HG02981 (cell line): ENCODE results near the gene AQP5.

Source experiments
- ATAC-seq: cut with Tn5 transposase; IDR thresholded peaks from one replicate; pipeline ENCODE4 v1.9.1; 2021; ENCODE audit warnings: mild to moderate bottlenecking, moderate library complexity; ENCODE audit not compliant: unreplicated experiment

AQP5 gene

GRCh38 chr12:49961111-49961922 lies at the start of gene AQP5:
Gene AQP5, plus strand, starts transcription at chr12:49961872. Its CDS starts 146 bp downstream, at chr12:49962018.
- ATAC-seq = no peak

- no peak for ATAC-seq
Measured at GRCh38 chr12:49912345-49913255, 49.1 kb upstream of the AQP5 start.

- no peak for ATAC-seq
Measured at GRCh38 chr12:49916129-49916919, 45.3 kb upstream of the AQP5 start.

- ATAC-seq = no peak
Measured at GRCh38 chr12:49917166-49917787, 44.4 kb upstream of the AQP5 start.

GRCh38 chr12:49917788-49918173 lies 43.9 kb upstream of the AQP5 start:
- ATAC-seq = no peak

GRCh38 chr12:49920241-49920914 lies 41.3 kb upstream of the AQP5 start:
- no peak for ATAC-seq

- ATAC-seq = no peak
Measured at GRCh38 chr12:49920915-49921286, 40.8 kb upstream of the AQP5 start.

- ATAC-seq = no peak
Measured at GRCh38 chr12:49921299-49921698, 40.4 kb upstream of the AQP5 start.

GRCh38 chr12:49921936-49922335 lies 39.7 kb upstream of the AQP5 start:
- ATAC-seq = no peak

GRCh38 chr12:49922349-49923034 lies 39.2 kb upstream of the AQP5 start:
- ATAC-seq = no peak

GRCh38 chr12:49923035-49923644 lies 38.5 kb upstream of the AQP5 start:
- ATAC-seq = no peak

- ATAC-seq = no peak
Measured at GRCh38 chr12:49923880-49924556, 37.7 kb upstream of the AQP5 start.

GRCh38 chr12:49924628-49925246 lies 36.9 kb upstream of the AQP5 start:
- no peak for ATAC-seq

GRCh38 chr12:49925433-49926204 lies 36.1 kb upstream of the AQP5 start:
- ATAC-seq = no peak

- no peak for ATAC-seq
Measured at GRCh38 chr12:49928471-49928870, 33.2 kb upstream of the AQP5 start.

GRCh38 chr12:49929581-49929980 lies 32.1 kb upstream of the AQP5 start:
- ATAC-seq = no peak

GRCh38 chr12:49930515-49931288 lies 31.0 kb upstream of the AQP5 start:
- ATAC-seq = no peak
